ENCODE measurements around the gene ETS1. TPM values are rescaled to one million over a fixed set of nuclear protein-coding genes. Genes with fewer than 3 reads are reported as not detected.

Gene ETS1
- total RNA-seq, 2 donors from 2014 or later, result 34.3 to 36.4 TPM

- no peaks in the 10 kb centered on the region for H3K4me1 Mint-ChIP-seq
- WGBS, 2 experiments (ENCODE audit: insufficient coverage in 1 of 2, insufficient read length in 1 of 2), result 94 to 100% methylated on average over 1 to 2 of the region's 2 CpGs
- no peak overlapping the region for H3K27ac Mint-ChIP-seq
- Histone ChIP-seq H3K4me1 (ENCODE audit: control insufficient read depth, insufficient read depth, low read length) (no peaks in the 10 kb centered on the region), H3K36me3 (ENCODE audit: control insufficient read depth, insufficient read depth, low read length) (no peaks in the 10 kb centered on the region), H3K4me3 (ENCODE audit: low read length) (no peak overlapping the region), H3K27me3 (ENCODE audit: control insufficient read depth, insufficient read depth, low read length, poor library complexity, severe bottlenecking) (no peaks in the 10 kb centered on the region), H3K9ac (ENCODE audit: extremely low read depth, low read length, poor library complexity, severe bottlenecking) (no peak overlapping the region), H3K27ac (ENCODE audit: low read depth, low read length) (no peak overlapping the region), H3K9me3 (ENCODE audit: control insufficient read depth, low read length) (no peaks in the 10 kb centered on the region)
- no peak overlapping the region for H3K4me3 Mint-ChIP-seq
- H3K27me3 Mint-ChIP-seq (ENCODE audit: insufficient read depth), result no peaks in the 10 kb centered on the region
- H3K36me3 Mint-ChIP-seq (ENCODE audit: low read depth), result no peaks in the 10 kb centered on the region
- no peaks in the 10 kb centered on the region for H3K9me3 Mint-ChIP-seq
- DNase-seq, result no peak
- TF ChIP-seq, protein P1, sequence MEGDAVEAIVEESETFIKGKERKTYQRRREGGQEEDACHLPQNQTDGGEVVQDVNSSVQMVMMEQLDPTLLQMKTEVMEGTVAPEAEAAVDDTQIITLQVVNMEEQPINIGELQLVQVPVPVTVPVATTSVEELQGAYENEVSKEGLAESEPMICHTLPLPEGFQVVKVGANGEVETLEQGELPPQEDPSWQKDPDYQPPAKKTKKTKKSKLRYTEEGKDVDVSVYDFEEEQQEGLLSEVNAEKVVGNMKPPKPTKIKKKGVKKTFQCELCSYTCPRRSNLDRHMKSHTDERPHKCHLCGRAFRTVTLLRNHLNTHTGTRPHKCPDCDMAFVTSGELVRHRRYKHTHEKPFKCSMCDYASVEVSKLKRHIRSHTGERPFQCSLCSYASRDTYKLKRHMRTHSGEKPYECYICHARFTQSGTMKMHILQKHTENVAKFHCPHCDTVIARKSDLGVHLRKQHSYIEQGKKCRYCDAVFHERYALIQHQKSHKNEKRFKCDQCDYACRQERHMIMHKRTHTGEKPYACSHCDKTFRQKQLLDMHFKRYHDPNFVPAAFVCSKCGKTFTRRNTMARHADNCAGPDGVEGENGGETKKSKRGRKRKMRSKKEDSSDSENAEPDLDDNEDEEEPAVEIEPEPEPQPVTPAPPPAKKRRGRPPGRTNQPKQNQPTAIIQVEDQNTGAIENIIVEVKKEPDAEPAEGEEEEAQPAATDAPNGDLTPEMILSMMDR (conservative IDR thresholded peaks at IDR 0.05), result no peak
These were observed 177.9 kb downstream of the ETS1 start for GRCh38 chr11:128409476-128409875.

Small RNAs within 50 kb of the gene (microRNA-seq; reads per million reads assigned to microRNA genes)
- gene MIR6090 (ENCODE audit: borderline microRNAs expressed), result not detected

Other genes with a start within 250 kb of the ETS1 start
- gene FLI1, start 106.5 kb upstream of the ETS1 start, total RNA-seq, result under 1 TPM in 1 of 2 donors, not detected in 1; 0.20 TPM